Measurements from ENCODE around the gene JADE1.
A peak's percentile ranks its signal among the peaks of the same experiment; 100 is the strongest.

Gene JADE1

DNA sequence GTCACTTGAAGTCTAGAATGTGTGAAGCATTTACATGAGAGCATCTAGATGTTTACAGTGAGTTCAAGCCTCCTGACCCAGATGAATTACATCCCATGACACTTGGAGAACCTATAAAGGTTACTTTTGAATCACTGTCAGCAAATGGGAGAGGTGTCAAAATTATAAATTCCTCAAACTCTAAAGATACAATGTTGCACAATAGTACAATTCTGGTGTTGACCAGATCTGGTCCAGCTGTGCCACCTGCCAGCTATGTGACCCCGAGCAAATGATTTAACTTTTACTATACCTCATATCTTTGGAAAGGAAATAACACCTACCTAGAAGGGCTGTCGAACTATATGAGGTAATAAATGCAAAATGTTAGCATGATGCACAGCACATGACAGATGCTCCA lies 69.8 kb downstream of the JADE1 start:
- no peak for DNase-seq

GRCh38 chr4:128879971-128880370 lies 70.5 kb downstream of the JADE1 start:
- no peak for DNase-seq

DNA sequence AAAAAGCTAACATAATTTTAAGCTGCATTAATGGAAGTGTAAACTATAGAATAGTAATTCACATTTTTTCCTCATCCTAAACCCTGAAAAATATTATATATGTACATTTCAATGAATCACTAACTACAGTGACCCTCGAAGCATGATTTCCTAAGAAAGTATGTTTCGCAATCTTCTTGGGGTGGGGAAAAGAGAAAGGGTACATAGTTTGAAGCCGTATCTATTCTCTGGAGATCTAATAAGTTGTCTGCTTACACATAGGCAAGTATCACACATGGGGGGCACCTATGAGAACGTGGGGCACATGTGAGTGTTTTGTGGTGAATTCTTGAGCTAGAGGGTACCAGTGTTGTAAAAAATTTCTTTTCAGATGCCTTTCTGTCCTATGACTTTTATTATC lies 71.2 kb downstream of the JADE1 start:
- no peak for DNase-seq

DNA sequence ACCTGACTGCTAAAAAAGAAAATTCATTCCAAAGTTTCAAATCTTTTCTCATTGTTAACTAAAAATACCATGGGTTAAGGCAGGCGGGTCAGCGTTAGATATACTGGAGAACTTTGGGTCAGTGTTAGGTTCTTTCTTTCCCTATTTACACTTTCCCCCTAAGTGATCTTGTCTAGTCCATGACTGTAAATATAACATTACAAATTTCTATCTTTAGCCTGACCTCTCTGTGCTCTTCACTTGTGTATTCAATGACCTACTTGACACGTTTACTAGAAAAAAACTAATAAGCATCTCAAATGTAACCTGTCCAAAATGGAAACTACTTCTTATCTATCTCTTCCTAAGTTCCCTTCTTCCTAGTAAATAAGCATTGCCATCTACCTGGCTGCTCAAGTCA lies 95.3 kb downstream of the JADE1 start:
- no peak for DNase-seq

DNA sequence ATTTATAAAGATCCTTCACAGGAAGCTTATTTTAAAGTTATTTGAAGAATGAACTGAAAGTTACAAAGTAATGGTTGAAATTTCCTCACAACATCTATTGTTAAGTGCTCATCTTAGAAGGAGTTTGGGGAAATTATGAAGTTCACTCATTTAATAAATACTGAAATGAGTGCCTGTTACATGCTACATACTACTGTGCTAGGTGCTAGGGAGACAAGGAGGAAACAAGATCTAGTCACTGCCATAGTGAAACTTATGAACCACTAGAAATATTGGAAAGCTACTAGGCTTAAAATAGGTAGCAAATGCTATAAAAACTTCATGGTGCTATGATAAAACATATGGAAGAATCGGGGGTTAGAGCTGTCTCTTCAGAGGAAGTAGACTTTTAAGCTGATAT lies 97.1 kb downstream of the JADE1 start:
- no peak for DNase-seq

DNA sequence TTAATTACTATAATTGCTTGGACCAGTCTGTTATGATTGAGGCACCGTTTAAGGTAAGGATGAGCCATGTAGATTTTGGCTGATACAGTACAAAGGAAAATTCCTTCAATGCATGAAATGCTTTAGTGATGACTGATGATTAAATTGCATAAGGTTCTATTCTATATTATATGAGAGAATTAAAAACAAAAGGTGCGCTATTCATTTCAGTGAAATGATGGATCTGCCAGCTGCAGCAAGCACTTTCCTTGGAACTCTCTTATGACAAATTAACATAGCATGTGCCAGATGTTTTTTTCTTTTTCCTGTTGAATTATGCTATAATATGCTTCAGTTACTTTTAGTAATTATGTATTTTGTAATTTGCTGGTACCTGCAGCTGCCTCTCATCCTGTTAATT lies 98.5 kb downstream of the JADE1 start:
- DNase-seq, result peak; percentile 3

- DNase-seq, result no peak
Observed at GRCh38 chr4:128908735-128909134, 99.2 kb downstream of the JADE1 start.

GRCh38 chr4:128913228-128913627 lies 103.7 kb downstream of the JADE1 start:
- no peak for DNase-seq

DNA sequence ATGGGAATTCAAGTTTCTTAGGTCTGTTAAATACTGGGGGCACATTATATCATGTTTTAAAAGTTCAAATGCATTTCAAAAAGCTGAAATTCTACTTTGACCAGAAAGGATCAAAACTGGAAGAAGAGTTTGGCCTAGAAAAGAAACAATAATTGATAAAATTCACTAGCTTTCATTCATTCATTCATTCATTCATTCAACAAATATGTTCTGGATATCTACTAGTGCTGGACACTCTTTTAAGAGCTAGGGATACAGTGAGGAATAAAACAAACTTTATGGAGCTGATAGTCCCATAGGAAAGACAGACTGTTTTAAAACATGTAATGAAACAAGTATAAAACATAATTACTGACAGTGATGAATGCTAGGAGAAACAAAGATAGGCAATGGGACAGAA lies 106.0 kb downstream of the JADE1 start:
- DNase-seq, result no peak

- no peak for DNase-seq
Observed at GRCh38 chr4:128916832-128917231, 107.3 kb downstream of the JADE1 start.

DNA sequence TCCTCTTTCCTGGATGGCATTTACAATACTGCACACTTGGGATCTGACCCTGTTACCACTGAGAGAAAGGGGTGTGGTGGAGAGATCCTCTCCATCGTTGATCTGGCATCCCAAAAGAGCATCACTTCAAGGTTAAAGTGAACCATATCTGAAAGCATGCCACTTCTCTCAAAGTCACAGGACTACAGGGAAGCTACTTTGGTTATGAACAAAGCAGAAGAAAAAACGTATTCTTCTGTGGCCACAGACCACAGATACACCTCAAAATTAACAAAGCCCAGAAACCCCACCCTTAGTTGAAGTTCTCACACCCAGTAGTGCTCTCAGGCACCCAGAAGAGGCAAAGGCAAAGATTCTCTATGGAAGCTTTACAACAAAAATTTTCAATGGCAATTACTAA lies 108.3 kb downstream of the JADE1 start:
- DNase-seq, result no peak

DNA sequence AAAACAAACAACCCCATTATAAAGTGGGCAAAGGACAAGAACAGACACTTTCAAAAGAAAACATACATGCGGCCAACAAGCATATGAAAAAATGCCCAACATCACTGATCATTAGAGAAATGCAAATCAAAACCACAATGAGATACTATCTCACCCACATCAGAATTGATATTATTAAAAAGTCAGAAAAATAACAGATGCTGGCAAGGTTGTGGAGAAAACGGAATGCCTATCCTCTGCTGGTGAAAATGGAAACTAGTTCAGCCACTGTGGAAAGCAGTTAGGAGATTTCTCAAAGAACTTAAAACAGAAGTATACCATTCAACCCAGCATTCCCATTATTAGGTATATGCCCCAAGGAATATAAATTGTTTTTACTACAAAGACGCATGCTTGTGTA lies 112.5 kb downstream of the JADE1 start:
- no peak for DNase-seq
